ENCODE measurements around the gene CCDC159.
"Not testable (repeated sequence)": the region's sequence is repeated elsewhere in the genome, so short reads cannot be mapped to it uniquely, and the experiment has no call there.

Gene CCDC159

GRCh38 chr19:11370744-11371143 is 24.4 kb downstream of the CCDC159 start:
- DNase-seq, result no peak

DNA sequence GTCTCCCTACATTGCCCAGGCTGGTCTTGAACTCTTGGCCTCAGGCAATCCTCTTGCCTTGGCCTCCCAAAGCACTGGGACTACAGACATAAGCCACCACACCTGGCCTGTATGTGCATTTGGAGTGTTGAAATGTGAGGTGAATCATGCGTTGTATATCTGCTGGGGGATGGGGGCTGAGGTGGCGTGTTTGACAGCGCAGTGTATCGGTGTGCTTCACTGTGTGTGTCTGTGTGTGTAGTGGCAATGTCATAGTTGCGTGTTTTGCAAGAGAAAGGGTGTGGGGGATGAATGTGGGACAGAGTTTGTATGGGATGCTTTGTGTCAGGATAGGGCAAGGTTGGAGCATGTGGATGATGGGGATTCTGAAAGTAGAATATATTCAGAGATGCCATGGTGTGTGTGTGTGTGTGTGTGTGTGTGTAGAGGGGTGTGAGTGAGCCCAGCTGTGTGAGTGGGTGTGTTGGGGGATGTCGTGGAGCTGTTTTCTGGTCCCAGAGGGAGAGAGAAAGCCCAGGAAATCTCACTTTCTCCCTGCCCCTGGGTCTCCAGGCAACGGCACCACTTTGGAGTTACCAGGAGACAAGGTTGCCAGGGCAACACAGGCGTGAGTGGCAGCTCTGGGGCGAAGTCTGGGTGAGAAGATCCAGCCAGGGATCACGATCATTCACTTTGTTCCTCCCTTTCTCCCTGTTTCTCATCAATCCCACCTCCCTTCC is 27.0 kb downstream of the CCDC159 start:
- DNase-seq, result no peak

GRCh38 chr19:11373885-11374432 is 27.6 kb downstream of the CCDC159 start:
- DNase-seq, result no peak

- peak; percentile 97 for DNase-seq
These were observed 28.3 kb downstream of the CCDC159 start, which contains the start of gene SWSAP1 for GRCh38 chr19:11374433-11375142. TSS of gene SWSAP1 (plus strand) at chr19:11374666. CDS start at chr19:11374681, 15 bp downstream.

GRCh38 chr19:11375143-11375948 is 29.0 kb downstream of the CCDC159 start:
- peak; percentile 49 for DNase-seq

- DNase-seq, result peak; percentile 70
These were observed 30.9 kb downstream of the CCDC159 start for GRCh38 chr19:11377237-11377636.

DNA sequence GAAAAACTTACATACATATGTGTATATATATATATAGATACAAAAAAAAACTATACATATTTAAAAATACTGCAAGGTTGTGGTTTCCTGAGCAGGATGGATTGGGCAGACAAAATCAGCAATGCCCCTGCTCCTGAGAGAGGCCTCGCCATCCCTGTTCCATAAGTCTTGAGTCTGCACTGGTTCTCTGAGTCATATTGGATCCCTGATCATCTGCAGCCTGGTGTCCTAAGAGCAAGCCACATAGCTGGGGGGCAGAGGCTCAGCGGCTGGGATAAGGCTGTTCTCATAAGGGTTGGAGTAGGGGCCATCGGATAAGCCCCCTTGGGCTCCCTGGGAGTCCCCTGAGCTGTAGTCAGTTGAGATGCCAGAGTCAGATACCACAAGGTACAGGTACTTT is 31.4 kb downstream of the CCDC159 start:
- no peak for DNase-seq

GRCh38 chr19:11378319-11379189 is 32.2 kb downstream of the CCDC159 start:
- peak; percentile 46 for DNase-seq

GRCh38 chr19:11379269-11379845 is 33.0 kb downstream of the CCDC159 start:
- not testable (repeated sequence) for DNase-seq

GRCh38 chr19:11379857-11380350 is 33.6 kb downstream of the CCDC159 start:
- no peak for DNase-seq

GRCh38 chr19:11380653-11381537 is 34.6 kb downstream of the CCDC159 start:
- DNase-seq, result peak; percentile 95

DNA sequence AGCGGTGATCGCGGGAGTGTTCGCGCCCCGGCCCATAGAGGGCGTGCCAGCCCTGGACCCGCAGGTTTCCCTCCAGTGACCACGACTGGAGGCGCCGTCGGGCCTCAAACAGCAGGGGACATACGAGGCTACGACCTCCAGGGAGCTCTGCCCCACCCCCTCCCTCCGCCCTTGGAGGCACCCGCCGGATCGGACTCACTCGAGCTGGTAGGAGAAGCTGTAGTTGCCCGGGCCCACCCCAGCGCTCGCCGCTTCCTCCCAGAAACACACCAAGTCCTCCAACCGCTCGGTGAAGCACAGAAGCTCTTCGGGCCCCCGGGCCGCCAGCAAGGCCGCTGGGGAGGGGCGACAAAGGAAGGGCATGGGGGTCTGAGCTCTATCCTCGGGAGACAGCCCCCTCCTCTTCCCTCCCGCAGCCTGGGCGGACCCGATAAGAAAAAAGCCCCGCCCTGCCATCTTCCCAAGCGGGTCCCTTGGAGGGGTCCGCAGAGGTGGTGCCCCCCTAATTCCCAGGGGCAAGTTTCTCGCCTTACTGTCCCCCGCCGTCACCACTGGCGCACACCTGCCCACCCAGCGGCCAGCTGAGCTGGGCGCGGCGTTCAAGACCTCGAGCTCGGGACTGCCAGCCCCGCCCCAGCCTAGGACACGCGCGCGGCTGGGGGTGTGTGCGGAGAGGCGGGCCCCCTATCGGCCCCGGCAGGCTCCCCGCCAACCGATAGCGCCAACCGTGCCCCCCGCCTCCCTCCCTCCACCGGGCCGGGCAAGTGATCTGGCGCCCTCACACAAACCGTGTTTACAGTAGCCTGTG is 36.8 kb downstream of the CCDC159 start:
- DNase-seq, result no peak

GRCh38 chr19:11383706-11384048 is 37.4 kb downstream of the CCDC159 start:
- no peak for DNase-seq

DNA sequence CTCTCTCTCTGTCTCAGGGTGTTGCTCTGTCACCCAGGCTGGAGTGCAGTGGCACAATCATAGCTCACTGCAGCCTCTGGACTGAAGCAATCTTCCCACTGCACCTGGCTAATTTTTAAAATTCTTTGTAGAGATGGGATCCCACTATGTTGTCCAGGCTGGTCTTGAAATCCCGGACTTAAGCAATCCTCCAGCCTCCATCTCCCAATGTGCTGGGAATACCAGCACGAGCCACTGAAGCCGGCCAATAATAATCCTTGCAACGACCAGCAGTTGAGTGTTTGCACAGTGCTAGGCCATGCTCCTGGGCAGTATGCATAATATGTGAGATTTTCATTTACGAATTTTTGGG is 38.4 kb downstream of the CCDC159 start:
- DNase-seq, result no peak

GRCh38 chr19:11387162-11388034 is 41.1 kb downstream of the CCDC159 start:
- no peak for DNase-seq

- no peak for DNase-seq
These were observed 44.0 kb downstream of the CCDC159 start for GRCh38 chr19:11390359-11390758.

DNA sequence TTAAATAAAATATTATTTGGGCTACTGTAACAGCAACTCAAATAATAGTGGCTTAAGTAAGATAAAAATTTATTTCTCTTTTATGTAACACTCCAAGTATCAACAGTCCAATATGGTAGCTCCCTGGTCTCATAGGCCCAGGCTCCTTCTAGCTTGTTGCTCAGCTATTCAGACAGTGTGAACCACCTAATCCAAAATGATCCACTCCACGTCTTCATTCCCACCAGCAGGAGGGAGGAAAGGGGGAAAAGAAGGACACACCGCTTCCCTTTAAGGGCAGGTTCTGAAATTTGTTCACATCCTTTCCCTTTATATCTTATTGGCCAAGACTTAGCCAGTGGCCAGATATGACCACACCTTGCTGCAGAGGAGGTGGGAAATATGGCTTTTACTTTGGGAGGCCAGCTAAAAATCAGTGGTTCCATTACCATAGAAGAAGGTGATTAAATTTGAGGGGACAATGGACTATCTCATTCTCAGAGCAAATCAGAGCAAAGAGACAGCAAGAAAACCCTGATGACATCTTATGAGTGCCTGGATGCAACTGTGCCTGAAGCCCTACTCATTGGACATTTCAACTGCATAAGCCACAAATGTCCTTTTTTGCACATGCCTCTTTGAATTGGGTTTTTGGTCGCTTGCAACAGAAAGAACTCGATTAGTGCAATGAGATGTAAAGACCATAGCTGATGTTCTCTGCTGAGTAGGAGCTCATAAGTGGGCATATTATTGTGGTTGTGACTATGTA is 44.8 kb downstream of the CCDC159 start:
- DNase-seq, result no peak

- DNase-seq, result no peak
These were observed 50.8 kb downstream of the CCDC159 start for GRCh38 chr19:11397089-11397610.
